Effector memory CD8-positive, alpha-beta T cell (primary cell): ENCODE measurements around the gene CZIB.
A peak's percentile ranks its signal among the peaks of the same experiment; 100 is the strongest.

Experiments
- ATAC-seq: fragments of 150-1000 bp; cut with Tn5 transposase; replicated peaks from 2 replicates; pipeline ENCODE4 v1.10.0; 2021; ENCODE audit warnings: mild to moderate bottlenecking, moderate library complexity
- DNase-seq, 3 experiments: peaks; one replicate each; pipeline ENCODE4 v3.0.0; 2021
- H3K27ac Mint-ChIP-seq, 2 donors: one replicate each; pipeline ENCODE4 v1.8.0; 2022; ENCODE audit warnings: mild to moderate bottlenecking in 2 of 2, mixed read lengths in 2 of 2, moderate library complexity in 2 of 2
- H3K27me3 Mint-ChIP-seq, 2 donors: one replicate each; pipeline ENCODE4 v1.8.0; 2022; ENCODE audit warnings: mixed read lengths in 2 of 2
- H3K36me3 Mint-ChIP-seq: one replicate; pipeline ENCODE4 v1.8.0; 2022; ENCODE audit warnings: mild to moderate bottlenecking, moderate library complexity, mixed read lengths; ENCODE audit not compliant: insufficient read depth
- H3K4me1 Mint-ChIP-seq, 2 donors: one replicate each; pipeline ENCODE4 v1.8.0; 2022; ENCODE audit warnings: low read depth in 2 of 2, mixed read lengths in 2 of 2
- H3K4me3 Mint-ChIP-seq, 2 donors: one replicate each; pipeline ENCODE4 v1.8.0; 2022; ENCODE audit warnings: mild to moderate bottlenecking in 2 of 2, mixed read lengths in 2 of 2, moderate library complexity in 2 of 2
- H3K9me3 Mint-ChIP-seq, 2 donors: one replicate each; pipeline ENCODE4 v1.8.0; 2022; ENCODE audit warnings: mixed read lengths in 2 of 2

The CZIB gene

GRCh38 chr1:53254011-53254640 lies 33.7 kb upstream of the CZIB start:
- ATAC-seq (no peak), DNase-seq (no peak)
- no peaks in the 10 kb centered on the region for H3K27me3 Mint-ChIP-seq
- H3K4me1 Mint-ChIP-seq = no peaks in the 10 kb centered on the region
- no peak overlapping the region for H3K4me3 Mint-ChIP-seq
- no peaks in the 10 kb centered on the region for H3K36me3 Mint-ChIP-seq
- no peaks in the 10 kb centered on the region for H3K9me3 Mint-ChIP-seq
- no peak overlapping the region for H3K27ac Mint-ChIP-seq

- H3K36me3 Mint-ChIP-seq = no peaks in the 10 kb centered on the region
- ATAC-seq = no peak
Observed at GRCh38 chr1:53250325-53250724, 29.9 kb upstream of the CZIB start.

GRCh38 chr1:53249706-53250105 lies 29.3 kb upstream of the CZIB start:
- no peaks in the 10 kb centered on the region for H3K36me3 Mint-ChIP-seq
- DNase-seq = no peak
- H3K27me3 Mint-ChIP-seq = no peaks in the 10 kb centered on the region
- no peak for ATAC-seq
- H3K4me3 Mint-ChIP-seq = no peak overlapping the region
- no peaks in the 10 kb centered on the region for H3K4me1 Mint-ChIP-seq
- H3K9me3 Mint-ChIP-seq = no peaks in the 10 kb centered on the region
- no peak overlapping the region for H3K27ac Mint-ChIP-seq

More at GRCh38 chr1:53250325-53250724, 29.9 kb upstream of the CZIB start:
- no peaks in the 10 kb centered on the region for H3K9me3 Mint-ChIP-seq
- H3K27ac Mint-ChIP-seq = no peak overlapping the region
- DNase-seq = no peak
- no peaks in the 10 kb centered on the region for H3K27me3 Mint-ChIP-seq
- no peak overlapping the region for H3K4me3 Mint-ChIP-seq
- no peaks in the 10 kb centered on the region for H3K4me1 Mint-ChIP-seq

GRCh38 chr1:53246261-53247134 lies 26.1 kb upstream of the CZIB start:
- DNase-seq (no peak), ATAC-seq (no peak)
- H3K27ac Mint-ChIP-seq = no peak overlapping the region
- H3K4me1 Mint-ChIP-seq = no peaks in the 10 kb centered on the region
- no peaks in the 10 kb centered on the region for H3K36me3 Mint-ChIP-seq
- no peak overlapping the region for H3K4me3 Mint-ChIP-seq
- H3K27me3 Mint-ChIP-seq = no peaks in the 10 kb centered on the region
- H3K9me3 Mint-ChIP-seq = no peaks in the 10 kb centered on the region

- H3K27me3 Mint-ChIP-seq = no peaks in the 10 kb centered on the region
- no peaks in the 10 kb centered on the region for H3K9me3 Mint-ChIP-seq
- H3K4me3 Mint-ChIP-seq = no peak overlapping the region
- H3K36me3 Mint-ChIP-seq = no peaks in the 10 kb centered on the region
- peaks cover under 1% of the 10 kb centered on the region in 2 donors for H3K4me1 Mint-ChIP-seq
- DNase-seq (no peak), ATAC-seq (no peak)
- no peak overlapping the region for H3K27ac Mint-ChIP-seq
Observed at GRCh38 chr1:53244141-53244540, 23.7 kb upstream of the CZIB start.

GRCh38 chr1:53242381-53242780 lies 21.9 kb upstream of the CZIB start:
- no peaks in the 10 kb centered on the region for H3K9me3 Mint-ChIP-seq
- no peak for ATAC-seq
- no peaks in the 10 kb centered on the region for H3K27me3 Mint-ChIP-seq
- no peak overlapping the region for H3K27ac Mint-ChIP-seq
- peaks cover 12% of the 10 kb centered on the region for H3K36me3 Mint-ChIP-seq
- DNase-seq = no peak
- peaks cover 14 to 17% of the 10 kb centered on the region in 2 donors for H3K4me1 Mint-ChIP-seq
- H3K4me3 Mint-ChIP-seq = no peak overlapping the region

- H3K9me3 Mint-ChIP-seq = no peaks in the 10 kb centered on the region
- peaks cover 12% of the 10 kb centered on the region for H3K36me3 Mint-ChIP-seq
- H3K27ac Mint-ChIP-seq = no peak overlapping the region
- DNase-seq = no peak
- H3K4me3 Mint-ChIP-seq = no peak overlapping the region
- no peaks in the 10 kb centered on the region for H3K27me3 Mint-ChIP-seq
- H3K4me1 Mint-ChIP-seq = peaks cover 16 to 18% of the 10 kb centered on the region in 2 donors
- ATAC-seq = no peak
Observed at GRCh38 chr1:53241828-53242227, 21.4 kb upstream of the CZIB start.

- peaks cover 32% of the 10 kb centered on the region for H3K36me3 Mint-ChIP-seq
- DNase-seq = peak; percentile 95 to 98 (median 97)
- H3K4me3 Mint-ChIP-seq = peak within 1 kb of the TSS; percentile 99
- H3K27me3 Mint-ChIP-seq = no peaks in the 10 kb centered on the region
- H3K4me1 Mint-ChIP-seq = peaks cover 24 to 28% of the 10 kb centered on the region in 2 donors
- peak within 1 kb of the TSS; percentile 99 to 100 for H3K27ac Mint-ChIP-seq
- peak; percentile 99 for ATAC-seq
- no peaks in the 10 kb centered on the region for H3K9me3 Mint-ChIP-seq
Observed at GRCh38 chr1:53238197-53239155, 18.0 kb upstream of the CZIB start, which contains the start of gene MAGOH. TSS of gene MAGOH (minus strand) at chr1:53238518. CDS start at chr1:53238448, 70 bp downstream.

GRCh38 chr1:53237638-53238037 lies 17.2 kb upstream of the CZIB start:
- Mint-ChIP-seq H3K4me3 (peak overlapping the region; percentile 99), H3K4me1 (peaks cover 24 to 28% of the 10 kb centered on the region in 2 donors), H3K36me3 (peaks cover 38% of the 10 kb centered on the region), H3K27ac (peak overlapping the region; percentile 99 to 100), H3K9me3 (no peaks in the 10 kb centered on the region), H3K27me3 (no peaks in the 10 kb centered on the region)
- ATAC-seq (no peak), DNase-seq (no peak)

- Mint-ChIP-seq H3K27me3 (no peaks in the 10 kb centered on the region), H3K4me3 (peak overlapping the region; percentile 90 to 91), H3K9me3 (no peaks in the 10 kb centered on the region), H3K4me1 (peaks cover 14 to 22% of the 10 kb centered on the region in 2 donors), H3K36me3 (peaks cover 21% of the 10 kb centered on the region), H3K27ac (peak overlapping the region; percentile 96 to 98)
- no peak for ATAC-seq
- no peak for DNase-seq
Observed at GRCh38 chr1:53220962-53221286, 490 bp upstream of the CZIB start.

GRCh38 chr1:53219711-53220110 lies 723 bp downstream of the CZIB start:
- Mint-ChIP-seq H3K27ac (peak overlapping the region; percentile 96 to 98), H3K27me3 (no peaks in the 10 kb centered on the region), H3K36me3 (peaks cover 21% of the 10 kb centered on the region)

GRCh38 chr1:53218201-53218600 lies 2.2 kb downstream of the CZIB start:
- ATAC-seq (no peak), DNase-seq (no peak)
- no peaks in the 10 kb centered on the region for H3K27me3 Mint-ChIP-seq
- H3K4me3 Mint-ChIP-seq = no peak overlapping the region
- H3K27ac Mint-ChIP-seq = peak overlapping the region; percentile 60 to 98
- H3K4me1 Mint-ChIP-seq = peaks cover 14 to 22% of the 10 kb centered on the region in 2 donors
- H3K9me3 Mint-ChIP-seq = no peaks in the 10 kb centered on the region
- peaks cover 29% of the 10 kb centered on the region for H3K36me3 Mint-ChIP-seq

More at GRCh38 chr1:53219711-53220110, 723 bp downstream of the CZIB start:
- peak overlapping the region; percentile 90 to 91 for H3K4me3 Mint-ChIP-seq
- peaks cover 14 to 22% of the 10 kb centered on the region in 2 donors for H3K4me1 Mint-ChIP-seq
- ATAC-seq (no peak), DNase-seq (no peak)
- H3K9me3 Mint-ChIP-seq = no peaks in the 10 kb centered on the region

- DNase-seq = no peak
- no peak for ATAC-seq
- Mint-ChIP-seq H3K27me3 (no peaks in the 10 kb centered on the region), H3K9me3 (no peaks in the 10 kb centered on the region), H3K27ac (no peak overlapping the region), H3K4me3 (no peak overlapping the region), H3K36me3 (peaks cover 36% of the 10 kb centered on the region), H3K4me1 (peaks cover 2 to 6% of the 10 kb centered on the region in 2 donors)
Observed at GRCh38 chr1:53214376-53214940, 6.0 kb downstream of the CZIB start.
